Ovary (tissue), 3 donors: ENCODE results near the gene SLC35F4.

Experiments used
- EP300 ChIP-seq: sonication (generic); formaldehyde crosslinking; IDR thresholded peaks from one replicate; pipeline ENCODE4 v1.6.1; 2017; ENCODE audit warnings: antibody characterized with exemption
- TF ChIP-seq, protein P1 (sequence below), 3 donors: fragments of 450-650 bp in 2 of 3; fragments of 200-600 bp in 1 of 3; IDR thresholded peaks; one replicate each; pipeline versions ENCODE4 v1.5.1 to v1.8.0; 2016 to 2022; ENCODE audit warnings: antibody characterized with exemption in 3 of 3, mild to moderate bottlenecking in 1 of 3
- donor health status: DM: no; HTN: no; CAD: no.

DNA sequence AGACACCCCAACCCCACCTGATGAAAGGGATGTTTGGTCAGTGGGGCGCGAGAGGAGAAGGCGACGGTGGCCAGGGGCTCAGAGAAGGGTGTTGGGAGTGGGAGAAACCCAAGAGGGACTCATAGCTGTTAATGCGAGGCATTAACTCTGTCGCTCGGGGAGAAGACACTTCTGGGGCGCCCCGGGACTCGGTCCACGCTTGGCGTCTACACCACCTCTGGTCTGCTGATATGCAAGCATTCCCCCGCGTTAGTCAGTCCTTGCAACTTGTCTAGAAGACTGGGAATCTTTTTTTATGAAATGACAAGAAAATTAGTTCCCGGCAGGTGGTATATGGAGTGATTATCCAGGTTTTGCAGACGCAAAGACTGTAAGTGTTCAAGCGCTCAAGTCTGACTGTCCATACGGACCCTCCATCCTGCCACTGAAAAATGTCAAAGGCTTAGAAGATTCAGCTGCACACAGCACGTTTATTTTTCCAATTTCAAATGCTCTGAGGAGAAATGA, 360 bp upstream of the SLC35F4 start:
- TF ChIP-seq, protein P1, sequence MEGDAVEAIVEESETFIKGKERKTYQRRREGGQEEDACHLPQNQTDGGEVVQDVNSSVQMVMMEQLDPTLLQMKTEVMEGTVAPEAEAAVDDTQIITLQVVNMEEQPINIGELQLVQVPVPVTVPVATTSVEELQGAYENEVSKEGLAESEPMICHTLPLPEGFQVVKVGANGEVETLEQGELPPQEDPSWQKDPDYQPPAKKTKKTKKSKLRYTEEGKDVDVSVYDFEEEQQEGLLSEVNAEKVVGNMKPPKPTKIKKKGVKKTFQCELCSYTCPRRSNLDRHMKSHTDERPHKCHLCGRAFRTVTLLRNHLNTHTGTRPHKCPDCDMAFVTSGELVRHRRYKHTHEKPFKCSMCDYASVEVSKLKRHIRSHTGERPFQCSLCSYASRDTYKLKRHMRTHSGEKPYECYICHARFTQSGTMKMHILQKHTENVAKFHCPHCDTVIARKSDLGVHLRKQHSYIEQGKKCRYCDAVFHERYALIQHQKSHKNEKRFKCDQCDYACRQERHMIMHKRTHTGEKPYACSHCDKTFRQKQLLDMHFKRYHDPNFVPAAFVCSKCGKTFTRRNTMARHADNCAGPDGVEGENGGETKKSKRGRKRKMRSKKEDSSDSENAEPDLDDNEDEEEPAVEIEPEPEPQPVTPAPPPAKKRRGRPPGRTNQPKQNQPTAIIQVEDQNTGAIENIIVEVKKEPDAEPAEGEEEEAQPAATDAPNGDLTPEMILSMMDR (IDR thresholded peaks at IDR 0.05): no peak
- TF ChIP-seq EP300: no peak
